ENCODE data around the gene TOMM6.

Gene TOMM6

DNA sequence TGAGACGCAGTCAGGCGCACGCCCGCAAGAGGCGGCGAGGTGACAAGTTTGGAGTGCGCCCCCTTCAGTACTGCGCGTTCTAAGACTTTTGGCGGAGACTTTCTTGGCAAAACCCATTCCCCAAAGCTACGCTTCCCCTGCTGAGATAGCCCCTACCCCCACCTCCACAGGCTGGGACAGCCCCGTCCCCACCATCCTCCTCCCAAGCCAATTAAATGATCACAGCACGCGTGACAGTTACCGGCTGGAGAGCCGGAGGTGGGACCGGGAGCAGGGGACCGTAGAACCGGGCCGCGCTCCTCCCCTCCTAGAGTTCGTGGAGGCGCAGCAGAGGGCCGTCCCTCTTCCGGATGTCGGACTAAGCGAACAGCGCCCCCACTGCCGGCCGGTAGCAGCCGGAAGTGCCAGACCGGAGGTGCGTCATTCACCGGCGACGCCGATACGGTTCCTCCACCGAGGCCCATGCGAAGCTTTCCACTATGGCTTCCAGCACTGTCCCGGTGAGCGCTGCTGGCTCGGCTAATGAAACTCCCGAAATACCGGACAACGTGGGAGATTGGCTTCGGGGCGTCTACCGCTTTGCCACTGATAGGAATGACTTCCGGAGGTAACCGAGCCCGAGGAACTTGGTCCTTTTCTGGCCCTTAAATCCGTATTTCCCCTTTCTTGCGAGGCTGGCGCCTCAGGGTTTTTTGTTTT, at the start of gene TOMM6:
Gene TOMM6, plus strand, starts transcription at position 476 of the 699 bp plus-strand sequence. Its CDS starts 4 bp downstream, at position 480.
- FAIRE-seq (peak; percentile 93), DNase-seq (ENCODE audit: extremely low spot score, insufficient read length, low read depth) (peak; percentile 87)

DNA sequence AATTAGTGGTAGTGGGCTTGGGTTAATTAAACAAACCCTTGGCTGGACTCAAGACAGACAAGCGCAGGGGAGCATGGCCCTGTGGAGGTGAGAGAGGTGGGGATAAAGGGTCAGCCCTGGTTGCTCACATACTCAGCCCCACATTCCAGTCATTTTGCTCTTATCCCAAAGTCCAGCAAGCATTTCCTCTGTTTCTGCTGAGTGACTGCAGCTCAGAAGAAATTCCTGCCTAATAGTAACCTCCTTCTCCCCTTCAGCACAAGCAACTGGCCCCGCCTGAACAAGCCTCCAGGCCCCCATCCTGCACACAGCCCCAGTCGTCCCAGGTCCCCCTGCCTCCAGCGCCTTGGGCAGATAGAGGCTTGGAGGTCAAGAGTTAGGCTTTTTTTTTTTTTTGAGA, 48.5 kb upstream of the TOMM6 start:
- no peak for FAIRE-seq
- no peak for DNase-seq (ENCODE audit: extremely low spot score, insufficient read length, low read depth)

DNA sequence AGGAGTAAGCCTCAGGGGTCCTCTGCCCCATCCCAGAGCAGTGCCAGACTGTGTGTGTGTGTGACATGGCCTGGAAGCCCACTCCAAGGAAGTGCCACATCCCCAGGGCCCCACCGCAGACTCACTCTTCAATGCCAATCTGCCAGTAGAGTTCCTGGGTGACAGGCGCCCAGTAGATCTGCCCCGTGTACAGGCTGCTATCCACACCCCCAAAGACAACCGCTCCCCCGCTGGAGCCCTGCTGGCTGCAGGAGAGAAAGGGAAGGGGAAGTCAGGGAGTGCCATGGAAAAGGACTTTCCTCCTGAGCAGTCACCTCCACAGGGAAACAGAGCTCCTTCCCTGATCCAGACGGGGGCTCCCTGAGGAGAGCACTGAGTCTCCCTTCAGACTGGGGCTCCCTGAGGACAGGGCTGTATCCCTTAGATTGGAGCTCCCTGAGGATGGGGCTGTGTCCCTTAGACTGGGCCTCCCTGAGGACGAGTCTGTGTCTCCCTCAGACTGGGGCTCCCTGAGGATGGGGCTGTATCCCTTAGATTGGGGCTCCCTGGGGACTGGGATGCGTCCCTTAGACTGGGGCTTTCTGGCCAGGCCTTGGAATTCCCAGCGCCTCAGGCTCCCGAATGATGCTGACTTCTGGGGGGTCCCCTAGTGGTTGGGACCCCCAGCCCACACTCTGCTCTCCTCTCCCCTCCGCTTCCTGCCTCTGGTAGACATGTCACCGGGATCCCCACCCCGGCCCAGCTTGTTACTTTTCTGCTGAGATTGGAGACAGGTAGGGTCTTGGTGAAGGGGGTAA, 46.9 kb upstream of the TOMM6 start:
- FAIRE-seq (no peak), DNase-seq (ENCODE audit: extremely low spot score, insufficient read length, low read depth) (no peak)

DNA sequence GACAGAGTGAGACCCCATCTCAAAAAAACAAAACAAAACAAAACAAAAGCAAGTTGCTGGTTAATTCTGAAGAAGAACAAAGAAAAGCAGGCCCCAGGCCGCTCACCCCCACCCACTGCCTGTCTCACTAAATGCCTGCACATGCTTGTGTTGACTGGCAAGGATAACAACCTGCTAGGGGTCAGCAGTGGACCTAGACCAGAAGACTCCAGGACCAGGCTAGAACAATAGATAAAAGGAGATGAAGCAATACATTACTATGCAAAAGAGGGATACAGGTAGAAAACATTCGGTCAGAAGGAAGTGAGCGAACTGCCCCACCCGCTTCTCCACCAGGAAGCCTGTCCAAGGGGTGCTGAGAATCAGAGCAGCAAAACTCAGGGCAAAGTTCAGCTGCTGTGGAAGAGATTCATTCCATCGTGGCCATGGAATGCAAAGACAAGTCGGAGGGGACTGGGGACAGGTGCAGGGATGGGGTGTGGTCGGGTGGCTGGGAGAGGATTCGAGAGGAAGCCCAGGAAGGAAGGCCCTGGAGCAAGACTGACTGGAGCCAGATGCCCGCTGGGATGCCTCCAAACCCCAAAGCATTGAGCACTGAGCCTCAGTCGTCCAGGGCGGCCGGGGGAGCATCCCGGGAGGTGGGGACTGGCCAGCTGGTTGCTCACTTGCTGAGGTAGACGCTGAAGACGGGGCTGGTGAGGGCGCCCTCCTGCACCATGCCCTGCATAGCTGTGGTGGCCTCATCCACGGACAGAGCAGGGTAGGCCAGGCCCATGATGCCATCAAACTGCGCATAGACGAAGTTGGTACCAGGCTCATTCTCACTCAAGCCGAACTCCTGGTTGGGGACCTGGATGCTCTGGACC, 45.6 kb upstream of the TOMM6 start:
- DNase-seq (ENCODE audit: extremely low spot score, insufficient read length, low read depth) (no peak), FAIRE-seq (no peak)

DNA sequence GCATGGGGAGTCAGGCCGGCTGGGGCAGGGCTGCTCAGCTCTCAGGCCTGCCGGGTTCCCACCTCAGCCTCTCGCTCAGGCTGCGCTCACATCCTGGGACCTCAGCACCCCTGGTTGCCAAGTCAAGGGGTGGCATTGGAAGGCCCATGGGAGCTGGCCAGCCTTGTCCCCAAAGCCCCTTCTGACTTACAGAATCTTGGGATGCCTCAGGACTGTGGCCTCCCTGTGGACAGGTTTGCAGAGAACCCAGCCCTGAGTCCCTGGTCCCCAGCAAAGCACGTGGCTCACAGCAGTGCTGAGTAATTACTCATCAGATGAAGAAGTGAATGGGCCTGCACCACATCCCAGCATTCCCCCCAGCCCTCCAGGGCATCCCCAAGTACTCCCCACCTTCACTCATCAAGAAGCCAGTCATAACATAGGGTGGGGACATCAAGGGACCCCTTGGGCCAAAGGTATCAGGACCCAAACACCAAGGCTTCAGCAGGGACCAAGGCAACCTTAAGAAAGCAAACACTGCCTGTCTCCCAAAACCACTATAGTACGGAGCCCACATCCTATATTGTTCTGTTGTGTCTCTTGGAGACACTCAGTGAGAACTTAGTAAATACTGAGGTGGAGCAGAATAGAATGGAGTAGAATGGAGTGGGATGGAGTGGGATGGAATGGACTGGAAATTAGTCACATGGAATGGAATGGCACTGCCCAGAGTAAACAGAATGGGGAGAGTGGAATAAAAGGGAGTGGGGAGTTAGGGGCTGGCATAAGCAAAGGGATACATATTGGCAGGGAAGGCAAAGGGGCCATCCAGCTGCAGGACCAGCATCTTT, 43.9 kb upstream of the TOMM6 start:
- no peak for FAIRE-seq
- DNase-seq (ENCODE audit: extremely low spot score, insufficient read length, low read depth), result no peak

DNA sequence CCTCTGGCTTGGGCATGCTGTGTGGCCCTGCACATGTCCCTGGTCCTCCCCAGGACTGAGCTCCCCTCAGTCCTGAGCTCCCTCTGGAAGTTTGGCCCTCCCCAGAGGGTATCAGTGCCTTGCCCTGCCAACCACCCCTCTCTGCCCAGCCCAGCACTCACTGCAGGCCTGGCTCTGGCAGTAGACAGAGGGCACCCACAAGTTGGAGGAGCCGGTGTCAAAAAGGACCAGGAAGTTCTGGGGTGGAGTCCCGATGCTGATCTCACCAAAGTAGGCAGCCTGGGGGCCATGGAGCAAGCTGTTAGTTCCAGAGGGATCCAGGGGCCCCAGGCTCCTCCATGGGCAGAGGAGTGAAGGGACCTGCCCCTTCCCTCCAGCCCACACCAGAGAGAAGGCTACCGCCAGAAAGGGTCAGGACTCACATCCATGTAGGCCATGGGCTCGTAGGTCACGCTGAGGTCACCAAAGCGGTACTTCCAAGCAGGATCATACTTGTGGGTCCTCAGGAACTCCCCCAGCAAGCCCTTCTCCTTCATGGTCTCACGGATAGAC, 43.2 kb upstream of the TOMM6 start:
- no peak for DNase-seq (ENCODE audit: extremely low spot score, insufficient read length, low read depth)
- FAIRE-seq, result no peak

DNA sequence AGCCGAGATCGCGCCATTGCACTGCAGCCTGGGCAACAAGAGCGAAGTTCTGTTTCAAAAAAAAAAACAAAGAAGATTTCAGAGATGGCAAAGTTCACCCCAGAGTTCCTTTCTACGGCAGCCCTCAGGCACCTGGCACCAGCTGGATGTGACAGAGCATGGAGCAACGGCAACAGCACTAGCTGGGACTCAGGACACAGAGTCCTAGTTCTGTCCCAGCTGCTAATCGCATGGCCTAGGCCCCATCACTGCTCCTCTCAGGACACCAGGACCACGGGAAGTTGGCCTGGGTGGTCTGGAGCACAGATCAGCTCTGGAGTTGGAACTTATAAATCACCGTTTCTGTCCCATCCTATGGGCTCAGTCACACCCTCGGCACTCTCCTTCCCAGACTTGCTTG, 41.4 kb upstream of the TOMM6 start:
- no peak for FAIRE-seq
- no peak for DNase-seq (ENCODE audit: extremely low spot score, insufficient read length, low read depth)

DNA sequence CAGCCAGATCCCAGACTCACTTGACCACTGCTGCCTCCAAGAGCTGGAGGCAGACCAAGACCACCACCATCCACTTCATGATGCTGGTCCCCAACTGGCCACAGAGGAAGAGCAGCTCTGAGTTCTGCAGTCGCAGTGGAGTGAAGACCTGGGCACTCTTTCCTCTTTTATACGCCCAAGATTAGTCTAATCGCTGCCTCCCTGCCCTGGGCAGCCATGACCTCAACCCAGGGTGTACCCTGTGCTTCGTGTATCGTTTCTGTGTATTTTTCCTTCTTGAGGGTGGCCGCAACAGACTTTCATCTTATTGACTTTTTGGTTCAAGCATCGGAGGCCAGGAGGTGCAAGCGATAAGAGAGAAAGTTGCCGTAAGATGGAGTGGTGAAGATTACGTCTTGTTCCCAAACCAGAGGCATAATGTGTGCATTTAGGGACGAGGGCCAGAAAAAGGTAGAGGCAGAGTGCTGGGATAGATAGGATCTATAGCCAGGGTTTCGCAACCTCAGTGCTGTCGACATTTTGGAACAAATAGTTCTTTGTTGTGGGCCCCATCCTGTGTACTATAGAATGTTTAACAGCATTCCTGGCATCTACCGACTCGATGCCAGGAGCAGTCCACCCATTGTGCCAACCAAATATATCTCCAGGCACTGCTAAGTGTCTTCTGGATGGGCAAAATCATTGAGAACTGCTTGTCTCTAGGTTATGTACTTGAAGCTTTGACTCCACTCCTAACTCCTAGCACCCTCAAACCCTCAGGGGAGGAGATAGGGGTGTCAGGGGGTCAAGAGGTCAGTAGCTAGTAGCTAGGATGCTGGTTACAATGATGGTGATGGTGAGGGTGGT, 40.0 kb upstream of the TOMM6 start, which contains the start of gene PGC:
Gene PGC, minus strand, starts transcription at position 142 of the 846 bp plus-strand sequence. Its CDS starts 63 bp downstream, at position 79.
- DNase-seq (ENCODE audit: extremely low spot score, insufficient read length, low read depth), result no peak
- no peak for FAIRE-seq

DNA sequence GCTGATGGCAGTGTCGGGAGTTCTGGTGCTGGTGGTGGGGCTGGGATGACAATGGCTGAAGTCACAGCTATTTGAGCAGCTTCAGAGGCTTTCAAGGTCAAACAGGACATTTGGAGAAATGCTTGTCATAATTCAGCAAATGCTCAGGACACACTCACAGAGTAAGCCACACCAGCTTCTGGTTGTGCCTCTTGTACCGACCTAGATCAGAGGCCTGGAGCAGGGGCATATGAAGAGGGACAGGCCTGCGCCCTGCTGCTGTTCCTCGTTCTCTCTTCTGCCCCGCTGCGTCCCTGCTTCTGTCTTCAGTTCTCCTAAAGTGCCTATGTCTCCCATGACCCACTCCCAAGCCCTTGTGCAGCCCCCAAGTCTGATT, 39.4 kb upstream of the TOMM6 start:
- DNase-seq (ENCODE audit: extremely low spot score, insufficient read length, low read depth), result no peak
- no peak for FAIRE-seq

DNA sequence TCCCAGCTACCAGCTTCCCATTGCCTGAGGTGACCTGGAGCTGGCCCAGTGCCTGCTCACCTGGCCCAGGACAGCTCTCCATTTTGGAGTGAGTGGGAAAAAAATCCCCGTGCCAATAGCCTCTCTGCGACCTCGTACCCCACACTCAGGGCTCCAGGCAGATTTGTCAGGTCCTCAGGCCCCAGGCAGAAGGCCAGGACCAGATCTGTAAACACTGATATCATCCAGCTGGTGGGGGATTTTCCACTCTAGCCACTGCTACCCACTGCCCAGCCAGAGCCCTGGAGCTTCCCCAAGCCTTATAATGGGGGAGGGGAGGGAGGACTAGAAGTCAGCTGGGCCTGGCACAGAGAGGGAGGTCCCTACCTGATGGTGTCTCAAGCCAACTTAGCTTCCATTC, 39.0 kb upstream of the TOMM6 start:
- DNase-seq (ENCODE audit: extremely low spot score, insufficient read length, low read depth) (no peak), FAIRE-seq (no peak)

DNA sequence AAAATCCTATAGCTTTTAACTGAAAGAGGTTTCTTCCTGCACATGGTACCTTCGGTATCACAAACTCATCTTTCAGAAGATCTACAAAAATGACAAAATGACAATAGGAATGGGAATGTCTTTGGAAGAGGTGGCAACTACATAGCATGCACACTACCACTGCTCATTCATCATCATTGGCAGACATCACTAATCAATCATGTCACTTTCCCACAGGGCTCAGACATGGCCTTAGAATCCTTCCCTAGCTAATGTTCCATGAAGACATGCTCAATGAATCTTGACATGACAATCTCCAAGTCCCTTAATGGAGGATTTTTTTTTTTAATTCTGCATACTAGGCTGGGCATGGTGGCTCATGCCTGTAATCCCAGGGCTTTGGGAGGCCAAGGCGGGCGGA, 37.1 kb upstream of the TOMM6 start:
- no peak for DNase-seq (ENCODE audit: extremely low spot score, insufficient read length, low read depth)
- FAIRE-seq, result no peak

DNA sequence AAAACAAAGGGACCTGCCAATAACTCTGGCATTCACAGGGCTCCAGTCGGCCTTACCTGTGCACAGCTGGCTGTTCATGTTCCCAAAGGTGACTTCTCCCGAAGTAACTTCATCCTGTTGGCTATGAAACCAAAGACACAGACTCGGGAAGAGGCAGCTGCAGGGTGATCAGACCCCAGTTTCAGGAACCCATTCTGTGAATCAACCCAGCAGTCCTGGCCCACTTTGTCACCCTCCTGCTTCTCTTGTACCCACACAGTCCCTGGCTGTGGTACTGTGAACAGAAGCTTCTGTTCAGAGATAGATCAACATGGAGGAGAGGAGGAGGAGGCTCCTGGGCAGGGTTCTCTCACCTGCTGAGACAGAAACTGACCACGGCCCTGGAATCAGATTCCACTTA, 31.6 kb upstream of the TOMM6 start:
- no peak for FAIRE-seq

DNA sequence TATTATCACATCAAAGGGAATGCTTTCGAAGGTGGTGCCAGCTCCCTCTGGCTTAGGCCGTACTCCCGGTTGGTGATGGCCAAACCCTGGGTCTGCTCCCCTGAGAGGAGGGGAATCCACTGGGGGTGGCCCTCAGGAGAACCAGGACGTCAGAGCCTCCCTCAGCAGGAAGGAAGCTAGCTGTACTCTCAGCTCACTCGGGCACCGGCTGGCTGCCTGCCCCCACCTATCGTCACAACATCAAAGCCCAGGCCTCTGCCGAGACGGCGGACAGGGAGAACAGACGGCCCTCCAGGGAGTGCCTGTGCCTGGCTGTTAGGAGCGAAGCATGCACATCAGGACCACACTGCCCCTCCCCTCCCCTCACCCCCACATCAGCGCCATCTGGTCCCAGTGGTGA, 31.1 kb upstream of the TOMM6 start:
- DNase-seq (ENCODE audit: extremely low spot score, insufficient read length, low read depth) (no peak), FAIRE-seq (no peak)

More for the DNA sequence above, 31.6 kb upstream of the TOMM6 start:
- DNase-seq (ENCODE audit: extremely low spot score, insufficient read length, low read depth), result no peak

DNA sequence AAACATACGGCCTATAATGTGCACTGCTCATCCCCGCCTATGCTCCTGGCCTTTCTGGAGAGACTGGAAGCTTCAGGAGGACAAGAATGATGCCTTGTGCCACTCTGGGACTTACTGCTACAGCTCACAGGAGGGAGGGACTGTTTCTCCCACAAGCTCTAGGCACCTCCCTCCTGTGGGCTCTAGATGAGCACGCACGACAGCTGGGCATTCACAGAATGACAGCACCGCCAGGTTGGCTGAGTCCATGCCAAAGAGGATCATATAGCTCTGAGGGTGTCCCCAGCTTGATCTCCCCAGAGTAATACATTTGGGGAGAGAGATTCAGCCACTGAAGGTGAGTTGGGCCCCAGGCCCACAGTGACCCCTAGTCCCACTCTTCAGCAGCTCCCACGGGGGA, 30.2 kb upstream of the TOMM6 start:
- DNase-seq (ENCODE audit: extremely low spot score, insufficient read length, low read depth) (no peak), FAIRE-seq (no peak)

DNA sequence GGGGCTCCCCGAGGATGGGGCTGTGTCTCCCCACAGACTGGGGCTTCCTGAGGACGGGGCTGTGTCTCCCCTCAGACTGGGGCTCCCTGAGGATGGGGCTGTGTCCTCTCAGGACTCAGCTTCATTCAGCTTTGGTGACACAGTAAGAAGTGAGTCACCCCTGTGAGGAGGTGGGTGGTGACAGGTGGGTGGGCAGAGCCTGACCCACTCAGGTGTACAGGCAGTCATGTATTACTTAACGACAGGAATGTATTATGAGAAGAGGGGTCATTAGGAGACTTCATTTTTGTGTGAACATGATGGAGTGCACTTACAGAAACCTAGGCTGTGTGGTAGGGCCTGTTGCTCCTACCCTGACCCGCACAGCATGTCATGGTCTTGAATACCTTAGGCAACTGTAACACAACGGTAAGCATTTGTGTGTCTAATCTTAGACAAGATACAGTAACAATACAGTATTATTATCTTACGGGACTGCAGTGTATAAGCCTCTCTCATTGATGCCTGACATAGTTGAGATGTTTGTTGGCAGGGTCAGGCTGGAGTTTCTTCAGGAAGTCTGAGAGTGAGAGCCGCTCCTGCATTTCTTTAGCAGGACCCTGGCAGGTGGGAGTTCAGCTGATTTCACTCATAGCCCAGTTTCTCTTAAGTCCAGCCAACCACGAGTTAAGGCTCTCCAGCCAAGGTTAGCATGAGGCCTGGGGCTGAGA, 29.4 kb upstream of the TOMM6 start:
- DNase-seq (ENCODE audit: extremely low spot score, insufficient read length, low read depth), result no peak
- FAIRE-seq, result no peak

DNA sequence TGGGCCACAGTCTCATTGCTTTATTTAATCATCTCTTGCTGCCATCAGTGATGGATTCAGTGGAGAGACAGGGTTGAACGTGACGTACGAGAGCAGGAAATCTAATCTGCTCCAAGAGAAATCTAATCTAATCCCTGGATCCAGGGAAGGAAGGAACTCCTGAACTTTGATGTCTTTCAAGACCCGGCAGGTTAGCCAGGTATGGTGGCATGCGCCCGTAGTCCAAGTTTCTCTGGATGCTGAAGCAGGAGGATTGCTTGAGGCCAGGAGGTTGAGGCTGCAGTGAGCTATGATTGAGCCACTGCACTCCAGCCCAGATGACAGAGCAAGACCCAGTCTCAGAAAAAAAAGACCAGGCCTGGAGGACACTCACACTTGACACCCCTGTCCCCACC, 28.9 kb upstream of the TOMM6 start:
- FAIRE-seq (no peak), DNase-seq (ENCODE audit: extremely low spot score, insufficient read length, low read depth) (no peak)

DNA sequence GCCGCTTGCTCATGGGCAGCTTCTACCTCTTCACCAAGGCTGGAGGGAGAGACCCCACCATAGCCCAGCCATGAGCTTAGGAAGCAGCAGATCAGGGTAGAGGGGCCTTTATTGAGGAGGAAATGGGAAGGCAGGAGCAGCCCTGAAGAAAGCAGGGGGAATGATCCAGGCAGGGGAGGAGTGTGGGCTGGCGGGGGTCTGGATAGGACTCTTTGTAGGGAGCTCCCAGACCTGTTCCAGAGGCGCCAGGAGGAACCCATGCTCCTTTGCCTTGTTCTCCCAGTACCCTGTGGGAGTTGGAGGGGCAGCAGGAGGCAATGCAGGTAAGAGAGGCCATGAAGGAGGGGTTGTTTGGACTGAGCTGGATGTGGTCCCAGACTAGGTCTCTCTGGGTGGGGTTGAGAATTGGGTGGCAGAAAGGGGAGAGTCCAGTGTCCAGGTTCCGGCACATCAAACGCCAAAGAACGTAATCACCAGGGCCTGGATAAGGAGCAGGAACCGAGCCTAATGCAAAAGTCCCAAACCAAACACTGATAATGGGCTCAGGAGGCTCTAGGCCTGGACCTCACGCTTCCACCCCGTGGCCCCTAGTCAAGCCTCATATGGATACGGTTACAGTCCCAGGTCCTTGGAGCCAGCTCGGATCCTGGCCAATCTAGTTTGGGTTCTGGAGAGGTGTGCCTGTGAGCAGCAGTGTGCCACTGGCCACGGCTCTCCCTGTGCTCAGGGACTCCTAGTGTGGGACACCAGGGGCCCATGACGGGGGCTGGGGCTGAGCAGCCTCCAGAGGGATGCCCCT, 28.2 kb upstream of the TOMM6 start:
- DNase-seq (ENCODE audit: extremely low spot score, insufficient read length, low read depth) (no peak), FAIRE-seq (no peak)
